GM21723 (cell line): ENCODE results near the gene ANKIB1.
A peak's percentile ranks its signal among the peaks of the same experiment; 100 is the strongest.
"Not testable (repeated sequence)": the region's sequence is repeated elsewhere in the genome, so short reads cannot be mapped to it uniquely, and the experiment has no call there.

Experiments used
- ATAC-seq: cut with Tn5 transposase; IDR thresholded peaks from one replicate; pipeline ENCODE4 v1.9.1; 2021; ENCODE audit warnings: mild to moderate bottlenecking, moderate library complexity; ENCODE audit not compliant: unreplicated experiment

The ANKIB1 gene

GRCh38 chr7:92245487-92246359 is at the start of gene ANKIB1, which contains the start of gene KRIT1:
ANKIB1 (plus strand) TSS chr7:92245974; CDS start chr7:92294979, 49,005 bp downstream.
KRIT1 (minus strand) TSS chr7:92245914; CDS start chr7:92242135, 3,779 bp downstream.
- peak; percentile 84 for ATAC-seq

GRCh38 chr7:92200791-92201190 is 45.0 kb upstream of the ANKIB1 start:
- no peak for ATAC-seq

GRCh38 chr7:92205987-92206386 is 39.8 kb upstream of the ANKIB1 start:
- no peak for ATAC-seq

- no peak for ATAC-seq
Measured at GRCh38 chr7:92206672-92207071, 39.1 kb upstream of the ANKIB1 start.

- ATAC-seq: no peak
Measured at GRCh38 chr7:92221766-92222165, 24.0 kb upstream of the ANKIB1 start.

- no peak for ATAC-seq
Measured at GRCh38 chr7:92226981-92227380, 18.8 kb upstream of the ANKIB1 start.

- no peak for ATAC-seq
Measured at GRCh38 chr7:92228100-92228499, 17.7 kb upstream of the ANKIB1 start.

- no peak for ATAC-seq
Measured at GRCh38 chr7:92228742-92229141, 17.0 kb upstream of the ANKIB1 start.

GRCh38 chr7:92230547-92230946 is 15.2 kb upstream of the ANKIB1 start:
- ATAC-seq: no peak

GRCh38 chr7:92242972-92243371 is 2.8 kb upstream of the ANKIB1 start:
- ATAC-seq: no peak

- ATAC-seq: peak; percentile 2
Measured at GRCh38 chr7:92244808-92245486, 827 bp upstream of the ANKIB1 start.

GRCh38 chr7:92246360-92247101 is 757 bp downstream of the ANKIB1 start:
- ATAC-seq: peak; percentile 36

GRCh38 chr7:92250603-92251002 is 4.8 kb downstream of the ANKIB1 start:
- ATAC-seq: no peak

- no peak for ATAC-seq
Measured at GRCh38 chr7:92251181-92251580, 5.4 kb downstream of the ANKIB1 start.

GRCh38 chr7:92253251-92253650 is 7.5 kb downstream of the ANKIB1 start:
- ATAC-seq: no peak

- ATAC-seq: not testable (repeated sequence)
Measured at GRCh38 chr7:92254800-92255199, 9.0 kb downstream of the ANKIB1 start.

GRCh38 chr7:92255308-92255707 is 9.5 kb downstream of the ANKIB1 start:
- no peak for ATAC-seq

GRCh38 chr7:92259062-92259461 is 13.3 kb downstream of the ANKIB1 start:
- no peak for ATAC-seq

GRCh38 chr7:92259610-92260247 is 14.0 kb downstream of the ANKIB1 start:
- ATAC-seq: peak; percentile 48

GRCh38 chr7:92260248-92260781 is 14.5 kb downstream of the ANKIB1 start:
- no peak for ATAC-seq
